C4-2B (cell line): ENCODE results near the gene NMNAT2.

ENCODE experiments used
- CTCF ChIP-seq: fragments of 450-650 bp; conservative IDR thresholded peaks from 2 replicates; pipeline ENCODE4 v1.5.1; 2017; ENCODE audit warnings: mild to moderate bottlenecking
- ZFX ChIP-seq: fragments of 450-650 bp; IDR thresholded peaks from 2 replicates; pipeline ENCODE4 v1.6.1; 2017

GRCh38 chr1:183379951-183380350 lies 38.2 kb downstream of the NMNAT2 start:
- TF ChIP-seq CTCF (no peak), ZFX (no peak)
